ENCODE data around the gene MINDY4. TPM values are rescaled to one million over a fixed set of nuclear protein-coding genes. Genes with fewer than 3 reads are reported as not detected.

MINDY4 gene
- total and polyA plus RNA-seq, 2 of the 13 experiments (the other 11 are each of a cell fraction or from before 2014, with no cell fraction given), result not detected

DNA sequence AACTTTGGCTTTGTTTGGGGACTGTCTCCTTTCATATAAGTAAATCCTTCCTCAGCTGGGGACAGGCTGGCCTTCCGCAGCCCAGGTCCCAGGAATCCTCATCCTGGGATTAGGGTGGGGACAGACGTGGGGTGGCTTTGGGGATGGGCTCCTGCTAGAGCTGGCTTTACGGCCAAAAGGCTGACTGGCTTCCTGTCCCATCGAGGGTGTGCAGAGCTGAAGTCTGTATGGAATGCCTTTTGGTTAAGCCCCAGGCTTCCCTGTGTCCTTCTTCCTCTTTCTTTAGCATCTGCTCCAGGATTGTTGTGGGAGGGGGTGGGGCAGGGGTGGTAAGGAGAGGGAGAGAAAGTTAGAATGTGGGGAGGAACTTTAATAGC, 81.1 kb downstream of the MINDY4 start (continued):
- TF ChIP-seq, protein P1, sequence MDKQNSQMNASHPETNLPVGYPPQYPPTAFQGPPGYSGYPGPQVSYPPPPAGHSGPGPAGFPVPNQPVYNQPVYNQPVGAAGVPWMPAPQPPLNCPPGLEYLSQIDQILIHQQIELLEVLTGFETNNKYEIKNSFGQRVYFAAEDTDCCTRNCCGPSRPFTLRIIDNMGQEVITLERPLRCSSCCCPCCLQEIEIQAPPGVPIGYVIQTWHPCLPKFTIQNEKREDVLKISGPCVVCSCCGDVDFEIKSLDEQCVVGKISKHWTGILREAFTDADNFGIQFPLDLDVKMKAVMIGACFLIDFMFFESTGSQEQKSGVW (CRISPR knock-in tag; IDR thresholded peaks at IDR 0.05; ENCODE audit: borderline replicate concordance), result no peak
- TF ChIP-seq, protein P2, sequence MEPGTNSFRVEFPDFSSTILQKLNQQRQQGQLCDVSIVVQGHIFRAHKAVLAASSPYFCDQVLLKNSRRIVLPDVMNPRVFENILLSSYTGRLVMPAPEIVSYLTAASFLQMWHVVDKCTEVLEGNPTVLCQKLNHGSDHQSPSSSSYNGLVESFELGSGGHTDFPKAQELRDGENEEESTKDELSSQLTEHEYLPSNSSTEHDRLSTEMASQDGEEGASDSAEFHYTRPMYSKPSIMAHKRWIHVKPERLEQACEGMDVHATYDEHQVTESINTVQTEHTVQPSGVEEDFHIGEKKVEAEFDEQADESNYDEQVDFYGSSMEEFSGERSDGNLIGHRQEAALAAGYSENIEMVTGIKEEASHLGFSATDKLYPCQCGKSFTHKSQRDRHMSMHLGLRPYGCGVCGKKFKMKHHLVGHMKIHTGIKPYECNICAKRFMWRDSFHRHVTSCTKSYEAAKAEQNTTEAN (CRISPR knock-in tag; conservative IDR thresholded peaks at IDR 0.05), result no peak
- TF ChIP-seq ZNF550 (CRISPR knock-in tag; IDR thresholded peaks at IDR 0.05; ENCODE audit: borderline replicate concordance), result no peak
- TF ChIP-seq MTA3 (CRISPR knock-in tag; IDR thresholded peaks at IDR 0.05), result no peak
- no peak for TF ChIP-seq ARNTL (CRISPR knock-in tag; IDR thresholded peaks at IDR 0.05)
- no peak for TF ChIP-seq ZNF256 (CRISPR knock-in tag; conservative IDR thresholded peaks at IDR 0.05)

DNA sequence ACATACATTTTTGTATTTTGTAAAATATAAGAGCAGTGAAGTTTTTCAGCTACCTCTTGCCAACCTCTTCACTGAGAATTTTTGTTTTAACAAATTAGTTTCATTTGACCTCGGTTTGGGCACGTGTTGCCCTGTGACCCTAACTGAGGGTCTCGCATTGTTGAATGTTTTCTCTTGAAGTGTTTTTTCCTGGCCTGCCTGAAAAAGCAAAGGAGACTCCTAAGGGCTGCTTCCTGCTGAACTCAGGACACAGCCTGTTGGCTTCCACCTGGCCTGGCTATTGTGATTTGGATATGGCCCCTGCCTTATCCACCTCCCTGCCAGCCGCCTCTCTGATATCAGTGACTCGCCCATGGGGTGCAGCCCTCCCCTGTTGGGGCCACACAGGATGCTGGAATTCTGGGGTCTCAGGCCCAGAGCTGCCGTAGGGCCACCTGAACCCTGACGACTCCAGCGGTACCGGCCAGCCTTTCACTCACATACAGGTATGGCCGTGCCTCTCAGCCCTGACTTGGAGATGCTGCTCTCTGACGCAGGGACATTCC, 81.6 kb downstream of the MINDY4 start:
- no peaks in the 10 kb centered on the region for H3K4me1 ChIP-seq (ENCODE audit: insufficient read depth, low read length)
- no peak for TF ChIP-seq ZNF724P (CRISPR knock-in tag; IDR thresholded peaks at IDR 0.05; ENCODE audit: borderline replicate concordance)
- no peak for TF ChIP-seq NCOR1 (IDR thresholded peaks at IDR 0.05; ENCODE audit: borderline replicate concordance, low read length)
- no peak for TF ChIP-seq ATF7-NPFF (CRISPR knock-in tag; IDR thresholded peaks at IDR 0.05; ENCODE audit: low read depth)
- no peak for TF ChIP-seq ZNF614 (CRISPR knock-in tag; IDR thresholded peaks at IDR 0.05; ENCODE audit: borderline replicate concordance)
- no peak for TF ChIP-seq MEIS1 (CRISPR knock-in tag; IDR thresholded peaks at IDR 0.05; ENCODE audit: borderline replicate concordance)
- TF ChIP-seq, protein P3, sequence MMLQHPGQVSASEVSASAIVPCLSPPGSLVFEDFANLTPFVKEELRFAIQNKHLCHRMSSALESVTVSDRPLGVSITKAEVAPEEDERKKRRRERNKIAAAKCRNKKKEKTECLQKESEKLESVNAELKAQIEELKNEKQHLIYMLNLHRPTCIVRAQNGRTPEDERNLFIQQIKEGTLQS (CRISPR knock-in tag; IDR thresholded peaks at IDR 0.05), result no peak
- no peak for TF ChIP-seq ISL2 (CRISPR knock-in tag; IDR thresholded peaks at IDR 0.05)
- TF ChIP-seq ZNF383 (CRISPR knock-in tag; IDR thresholded peaks at IDR 0.05; ENCODE audit: borderline replicate concordance), result no peak
- TF ChIP-seq ZNF567 (CRISPR knock-in tag; IDR thresholded peaks at IDR 0.05; ENCODE audit: borderline replicate concordance), result no peak
- in situ Hi-C loops (cut with HindIII; ENCODE audit: extremely low pct_ligation_motif_present, low pct_unique_long_range_greater_than_20kb) (no loop called here), intact Hi-C loops (cut with micrococcal nuclease; ENCODE audit: unreplicated experiment) (no loop called here)
- peaks cover 0 to 2% of the 10 kb centered on the region in 2 experiments; a peak in 1 of 5 replicates for H3K27me3 ChIP-seq (ENCODE audit: control insufficient read depth in 1 of 2, insufficient read depth in 2 of 2, low read length in 2 of 2)
- no peak for FAIRE-seq
- no peak overlapping the region for H2AFZ ChIP-seq (ENCODE audit: low read length)
- 15% methylated on average over 4 of the region's 11 CpGs for WGBS (ENCODE audit: low lambda C conversion rate)
- H3K9ac ChIP-seq (ENCODE audit: insufficient read depth, low read depth, low read length), result no peak overlapping the region
- H3K9me3 ChIP-seq (ENCODE audit: low read length), result no peaks in the 10 kb centered on the region
- H3K27ac ChIP-seq (ENCODE audit: extremely low read length, insufficient read depth, low read length), result no peak overlapping the region
- no peak for ATAC-seq
- ChIA-PET POLR2A (no interaction called here), CTCF (ENCODE audit: low intra/inter-chr PET ratio, low total read pairs) (no interaction called here)
- DNase-seq (ENCODE audit: low spot score), result no peak
- no peaks in the 10 kb centered on the region for H4K20me1 ChIP-seq (ENCODE audit: insufficient read depth, low read length)
- H3K79me2 ChIP-seq (ENCODE audit: insufficient read depth, low read length), result no peaks in the 10 kb centered on the region
- no peaks in the 10 kb centered on the region for H3K36me3 ChIP-seq (replicated peaks in 1 of 2; ENCODE audit: control insufficient read depth in 1 of 2, insufficient read depth in 2 of 2, low read length in 2 of 2)
- H3K4me3 ChIP-seq (replicated peaks in 1 of 3; ENCODE audit: insufficient read depth in 1 of 3, low read depth in 2 of 3, low read length in 3 of 3), result no peak overlapping the region
- no TSS peak for BruUV-seq (replicated peaks)
- no peak overlapping the region for H3K4me2 ChIP-seq (ENCODE audit: low read depth, low read length)

Data from HepG2 (cell line).